H1 (cell line): Measurements from ENCODE around the gene UMOD. TPM values are rescaled to one million over a fixed set of nuclear protein-coding genes. Genes with fewer than 3 reads are reported as not detected.

Source experiments
- CTCF ChIA-PET: fragments of 300-600 bp; sonication (Branson Sonifier 250); formaldehyde crosslinking; loops from one replicate; lab custom pipeline; 2021; ENCODE audit not compliant: partially characterized antibody; lab: Charles Lee
- POLR2A ChIA-PET: fragments of 300-600 bp; sonication (Branson Sonifier 250); formaldehyde crosslinking; loops from one replicate; lab custom pipeline; 2021; ENCODE audit warnings: inconsistent platforms; ENCODE audit not compliant: partially characterized antibody; lab: Charles Lee
- DNase-seq, 2 experiments: peaks; one replicate each; pipeline versions ENCODE4 v3.0.0 to v3.0.0-alpha.2; 2010 to 2022; ENCODE audit warnings: low spot score in 2 of 2, low read depth in 1 of 2, mixed read lengths in 1 of 2
- FAIRE-seq: peaks from 2 replicates; lab custom pipeline; 2011; peaks lifted over from hg19 to GRCh38; lab: Jason Lieb, UNC
- H2AFZ ChIP-seq: 2 replicates; pipeline ENCODE4 v1.8.1; 2012; ENCODE audit warnings: low read length, inconsistent platforms
- H2AK5ac ChIP-seq: 2 replicates; pipeline ENCODE4 v1.6.1; 2013; ENCODE audit warnings: low read depth, low read length
- H2BK120ac ChIP-seq: replicated peaks from 2 replicates; pipeline ENCODE3; 2013; ENCODE audit warnings: low read depth, low read length, inconsistent platforms
- H2BK12ac ChIP-seq: 2 replicates; pipeline ENCODE4 v1.6.1; 2013; ENCODE audit warnings: low read depth, low read length
- H2BK15ac ChIP-seq: 2 replicates; pipeline ENCODE4 v1.6.1; 2013; ENCODE audit warnings: low read length
- H2BK20ac ChIP-seq: 2 replicates; pipeline ENCODE4 v1.6.1; 2013; ENCODE audit warnings: low read length
- H2BK5ac ChIP-seq: 2 replicates; pipeline ENCODE4 v1.6.1; 2013; ENCODE audit warnings: low read depth, low read length
- H3K14ac ChIP-seq: 2 replicates; pipeline ENCODE4 v1.6.1; 2013; ENCODE audit warnings: inconsistent platforms; ENCODE audit not compliant: insufficient read length
- H3K18ac ChIP-seq: 2 replicates; pipeline ENCODE4 v1.6.1; 2013; ENCODE audit warnings: low read length; ENCODE audit errors: extremely low read depth
- H3K23ac ChIP-seq: 2 replicates; pipeline ENCODE4 v1.6.1; 2013; ENCODE audit warnings: inconsistent platforms; ENCODE audit not compliant: insufficient read length
- H3K23me2 ChIP-seq: 2 replicates; pipeline ENCODE4 v1.6.1; 2013; ENCODE audit warnings: low read depth, low read length
- H3K27ac ChIP-seq: 2 replicates; pipeline ENCODE4 v1.6.1; 2011; ENCODE audit warnings: low read depth, low read length, inconsistent platforms
- H3K27me3 ChIP-seq, 4 experiments: replicated peaks in 1 of 4; 1 replicate in 1 of 4; 2 replicates in 3 of 4; pipeline versions ENCODE4 v1.6.1 to v1.8.1; 2011 to 2013; ENCODE audit warnings: low read length in 3 of 4, mild to moderate bottlenecking in 3 of 4, inconsistent platforms in 2 of 4, mixed read lengths in 2 of 4, moderate library complexity in 1 of 4; ENCODE audit not compliant: control insufficient read depth in 3 of 4, insufficient read depth in 3 of 4; ENCODE audit errors: extremely low read depth in 1 of 4
- H3K36me3 ChIP-seq, 4 experiments: 2 replicates each; pipeline versions ENCODE4 v1.6.1 to v1.8.1; 2011 to 2013; ENCODE audit warnings: mild to moderate bottlenecking in 4 of 4, low read length in 3 of 4, moderate library complexity in 2 of 4, control low read depth in 1 of 4, inconsistent platforms in 1 of 4; ENCODE audit not compliant: insufficient read depth in 4 of 4, control insufficient read depth in 2 of 4
- H3K4ac ChIP-seq: replicated peaks from 2 replicates; pipeline ENCODE3; 2013; ENCODE audit warnings: low read length, low read depth, mixed read lengths, inconsistent platforms; ENCODE audit not compliant: insufficient read length
- H3K4me1 ChIP-seq, 4 experiments: replicated peaks in 1 of 4; 1 replicate in 1 of 4; 2 replicates in 3 of 4; pipeline versions ENCODE4 v1.6.1 to v1.8.1; 2011 to 2013; ENCODE audit warnings: low read length in 3 of 4, inconsistent platforms in 2 of 4, mixed read lengths in 1 of 4; ENCODE audit not compliant: insufficient read depth in 4 of 4, control insufficient read depth in 3 of 4
- H3K4me2 ChIP-seq, 2 experiments: 2 replicates each; pipeline versions ENCODE4 v1.6.1 to v1.8.1; 2011 to 2013; ENCODE audit warnings: low read depth in 2 of 2, low read length in 2 of 2, control low read depth in 1 of 2, inconsistent platforms in 1 of 2, mild to moderate bottlenecking in 1 of 2; ENCODE audit not compliant: insufficient read depth in 1 of 2
- H3K4me3 ChIP-seq, 4 experiments: fragments of 200-600, 300-600 bp in 1 of 4; sonication (generic), shearing (Covaris generic), sonication (Bioruptor Twin) in 1 of 4; 2 replicates each; pipeline versions ENCODE4 v1.5.1 to v1.8.1; 2011 to 2016; ENCODE audit warnings: low read length in 4 of 4, low read depth in 3 of 4, control low read depth in 2 of 4, inconsistent platforms in 2 of 4, mild to moderate bottlenecking in 2 of 4, mixed read lengths in 1 of 4, moderate library complexity in 1 of 4; ENCODE audit not compliant: insufficient read depth in 2 of 4; ENCODE audit errors: extremely low read depth in 1 of 4
- H3K56ac ChIP-seq: replicated peaks from 2 replicates; pipeline ENCODE3; 2013; ENCODE audit warnings: low read depth, mild to moderate bottlenecking, mixed read lengths, low read length, inconsistent platforms; ENCODE audit not compliant: insufficient read length
- H3K79me1 ChIP-seq: 2 replicates; pipeline ENCODE4 v1.6.1; 2013; ENCODE audit warnings: low read depth, low read length, control low read depth
- H3K79me2 ChIP-seq, 2 experiments: 2 replicates each; pipeline versions ENCODE4 v1.6.1 to v1.8.1; 2012 to 2013; ENCODE audit warnings: low read length in 2 of 2, mild to moderate bottlenecking in 2 of 2, inconsistent platforms in 1 of 2; ENCODE audit not compliant: insufficient read depth in 2 of 2, control insufficient read depth in 1 of 2
- H3K9ac ChIP-seq, 4 experiments: replicated peaks in 1 of 4; 1 replicate in 1 of 4; 2 replicates in 3 of 4; pipeline versions ENCODE4 v1.6.1 to v1.8.1; 2011 to 2013; ENCODE audit warnings: low read depth in 3 of 4, low read length in 3 of 4, control low read depth in 2 of 4, mild to moderate bottlenecking in 2 of 4, moderate library complexity in 2 of 4, inconsistent platforms in 1 of 4; ENCODE audit errors: extremely low read depth in 1 of 4
- H3K9me3 ChIP-seq, 2 experiments: 2 replicates each; pipeline versions ENCODE4 v1.6.1 to v1.8.1; 2012 to 2013; ENCODE audit warnings: mild to moderate bottlenecking in 2 of 2, moderate library complexity in 2 of 2, control low read depth in 1 of 2, inconsistent platforms in 1 of 2, low read depth in 1 of 2, low read length in 1 of 2, mixed read lengths in 1 of 2; ENCODE audit not compliant: insufficient read depth in 2 of 2
- H4K20me1 ChIP-seq, 2 experiments: replicated peaks in 1 of 2; 2 replicates each; pipeline versions ENCODE3 to v1.8.1; 2011 to 2013; ENCODE audit warnings: inconsistent platforms in 2 of 2, low read length in 2 of 2, mild to moderate bottlenecking in 1 of 2; ENCODE audit not compliant: insufficient read depth in 2 of 2, control insufficient read depth in 1 of 2
- H4K5ac ChIP-seq: 2 replicates; pipeline ENCODE4 v1.6.1; 2013; ENCODE audit warnings: low read length, low read depth, mixed read lengths, inconsistent platforms; ENCODE audit not compliant: insufficient read length
- H4K8ac ChIP-seq: 2 replicates; pipeline ENCODE4 v1.8.0; 2013; ENCODE audit warnings: mild to moderate bottlenecking, moderate library complexity, low read length, inconsistent platforms; ENCODE audit not compliant: insufficient read depth; ENCODE audit errors: extremely low read depth
- H4K91ac ChIP-seq: replicated peaks from 2 replicates; pipeline ENCODE3; 2013; ENCODE audit warnings: low read length, mixed read lengths, inconsistent platforms; ENCODE audit not compliant: insufficient read length
- ATF2 ChIP-seq: IDR thresholded peaks from 2 replicates; pipeline ENCODE4 v1.6.1; 2012; ENCODE audit warnings: low read length, inconsistent platforms
- WGBS, 2 experiments: shearing (Covaris generic) in 1 of 2; methylation state at CpG; one replicate each; pipeline versions ENCODE4 v1.1.6 to v1.1.7; 2013 to 2015; ENCODE audit warnings: low lambda C conversion rate in 2 of 2, mixed read lengths in 2 of 2, inconsistent platforms in 1 of 2, low coverage in 1 of 2, missing lambda C conversion rate in 1 of 2; ENCODE audit not compliant: insufficient replicate concordance in 2 of 2, insufficient coverage in 1 of 2, insufficient read length in 1 of 2; ENCODE audit errors: extremely low coverage in 1 of 2, missing lambda C conversion rate in 1 of 2; 5-methylcytosine and 5-hydroxymethylcytosine counted together
- polyA plus RNA-seq, 7 experiments: library from polyadenylated mRNA; depleted of rRNA in 3 of 7; stranded (reverse) in 5 of 7; unstranded in 2 of 7; fragments of >200 nt in 5 of 7; fragments of 200-250 nt in 2 of 7; gene quantifications; 1 replicate in 5 of 7; 2 replicates in 1 of 7; 4 replicates in 1 of 7; pipeline versions ENCODE4 v1.2.1 to v1.2.3, GENCODE V29; 2011 to 2013; ENCODE audit warnings: missing spikeins in 2 of 7, mixed read lengths in 2 of 7
- total RNA-seq: library from RNA; stranded (reverse); fragmentation: NEBNext Ultra II Directional; extraction: Animal tissue kit (Norgen Biotek cat#: 25700); gene quantifications from 2 replicates; pipeline ENCODE4 v1.2.1, GENCODE V29; 2021
- TF ChIP-seq, protein P1 (sequence below): IDR thresholded peaks from 2 replicates; pipeline ENCODE4 v1.6.1; 2012; ENCODE audit warnings: inconsistent platforms

Gene UMOD
- total and polyA plus RNA-seq, 2 of the 8 experiments (the other 6 are each of a cell fraction or from before 2014, with no cell fraction given), result not detected

DNA sequence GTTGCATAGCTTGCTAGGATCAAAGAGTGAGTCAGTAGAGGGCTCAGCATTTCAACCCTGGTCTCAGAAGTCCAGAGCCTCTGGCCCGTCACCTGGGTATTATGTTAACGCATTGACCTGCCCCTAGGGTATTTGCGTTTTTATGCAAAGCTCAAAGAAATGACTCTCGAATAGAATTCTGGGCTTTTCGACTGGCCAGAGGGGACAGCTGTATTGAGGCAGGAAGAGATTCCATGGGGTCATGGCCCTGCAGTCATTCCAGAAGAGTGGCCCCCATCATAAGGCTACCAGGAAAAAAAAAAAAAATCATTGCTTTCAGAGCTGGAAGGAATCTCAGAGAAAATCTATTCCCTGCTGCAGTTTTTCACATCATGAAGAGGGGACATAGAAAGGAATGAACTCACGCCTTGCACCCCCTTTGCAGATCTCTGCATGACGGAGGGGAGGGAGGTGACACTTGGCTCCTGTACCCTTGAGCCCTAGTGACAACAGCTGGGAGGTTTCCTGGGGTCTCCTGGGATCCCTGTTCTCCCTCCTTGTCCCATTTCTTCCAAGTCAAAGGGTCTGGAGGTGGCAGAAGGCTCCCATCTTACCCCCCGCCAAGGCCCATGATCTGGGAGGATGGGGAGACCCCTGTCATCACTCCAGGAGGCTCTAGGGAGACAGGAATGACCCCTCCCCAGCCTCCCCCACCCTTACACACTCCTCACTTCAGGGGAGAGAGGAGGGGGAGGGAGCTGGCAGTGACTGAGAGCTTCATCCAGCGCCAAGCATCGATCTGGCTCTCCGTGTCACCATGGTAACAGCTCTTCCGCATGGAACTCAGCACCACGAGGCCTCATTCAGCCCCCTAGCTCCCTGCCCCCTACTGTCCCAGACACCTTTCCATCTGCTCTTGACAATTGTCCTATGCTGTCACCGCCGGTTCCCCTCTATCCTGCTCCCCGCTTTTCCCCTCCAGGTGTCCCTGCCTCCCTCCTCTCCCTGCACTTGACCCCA lies 61.0 kb downstream of the UMOD start:
- H3K27ac ChIP-seq, result no peak overlapping the region
- H3K27me3 ChIP-seq, result no peaks in the 10 kb centered on the region
- no peak overlapping the region for H3K56ac ChIP-seq
- H3K4me1 ChIP-seq, result peaks cover 0 to 10% (median 4%) of the 10 kb centered on the region in 4 experiments; a peak in 5 of 7 replicates
- no peaks in the 10 kb centered on the region for H3K79me2 ChIP-seq
- no peaks in the 10 kb centered on the region for H3K79me1 ChIP-seq
- no peak overlapping the region for H2AK5ac ChIP-seq
- FAIRE-seq, result no peak
- no peak overlapping the region for H2AFZ ChIP-seq
- H3K23ac ChIP-seq, result no peak overlapping the region
- H2BK12ac ChIP-seq, result no peak overlapping the region
- no peak overlapping the region for H3K4ac ChIP-seq
- H4K8ac ChIP-seq, result no peak overlapping the region
- H3K4me2 ChIP-seq, result no peak overlapping the region
- H3K9ac ChIP-seq, result no peak overlapping the region
- TF ChIP-seq, protein P1, sequence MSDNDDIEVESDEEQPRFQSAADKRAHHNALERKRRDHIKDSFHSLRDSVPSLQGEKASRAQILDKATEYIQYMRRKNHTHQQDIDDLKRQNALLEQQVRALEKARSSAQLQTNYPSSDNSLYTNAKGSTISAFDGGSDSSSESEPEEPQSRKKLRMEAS, result peak; percentile 63
- TF ChIP-seq ATF2, result no peak
- POLR2A ChIA-PET, result interaction anchor here (0.7 kb wide), 1 partner anchor 302 kb away, joined by 3 read pairs; no protein-coding TSS in a partner anchor
- DNase-seq, result no peak
- no peak overlapping the region for H4K5ac ChIP-seq
- H2BK120ac ChIP-seq, result peak overlapping the region; percentile 31
- no peaks in the 10 kb centered on the region for H3K36me3 ChIP-seq
- H3K23me2 ChIP-seq, result no peaks in the 10 kb centered on the region
- H2BK5ac ChIP-seq, result no peak overlapping the region
- WGBS, 2 experiments, result 69% methylated on average over 14 of the region's 16 CpGs; no CpG with 5 or more reads in 1 of the 2 experiments
- no peak overlapping the region for H4K91ac ChIP-seq
- H3K4me3 ChIP-seq, result no peak overlapping the region
- CTCF ChIA-PET, result interaction anchor here (0.5 to 3.5 kb wide), 7 partner anchors 9 to 384 kb away, joined by 3 to 26 read pairs (median 3); no protein-coding TSS in a partner anchor
- H3K18ac ChIP-seq, result no peak overlapping the region; the same call in 1 of the 2 replicates
- no peaks in the 10 kb centered on the region for H3K9me3 ChIP-seq
- H3K14ac ChIP-seq, result no peak overlapping the region
- H2BK15ac ChIP-seq, result peak overlapping the region; percentile 61; the same call in 1 of the 2 replicates
- no peak overlapping the region for H2BK20ac ChIP-seq
- no peaks in the 10 kb centered on the region for H4K20me1 ChIP-seq
